ENCODE data around the gene RXRA.

RXRA gene

DNA sequence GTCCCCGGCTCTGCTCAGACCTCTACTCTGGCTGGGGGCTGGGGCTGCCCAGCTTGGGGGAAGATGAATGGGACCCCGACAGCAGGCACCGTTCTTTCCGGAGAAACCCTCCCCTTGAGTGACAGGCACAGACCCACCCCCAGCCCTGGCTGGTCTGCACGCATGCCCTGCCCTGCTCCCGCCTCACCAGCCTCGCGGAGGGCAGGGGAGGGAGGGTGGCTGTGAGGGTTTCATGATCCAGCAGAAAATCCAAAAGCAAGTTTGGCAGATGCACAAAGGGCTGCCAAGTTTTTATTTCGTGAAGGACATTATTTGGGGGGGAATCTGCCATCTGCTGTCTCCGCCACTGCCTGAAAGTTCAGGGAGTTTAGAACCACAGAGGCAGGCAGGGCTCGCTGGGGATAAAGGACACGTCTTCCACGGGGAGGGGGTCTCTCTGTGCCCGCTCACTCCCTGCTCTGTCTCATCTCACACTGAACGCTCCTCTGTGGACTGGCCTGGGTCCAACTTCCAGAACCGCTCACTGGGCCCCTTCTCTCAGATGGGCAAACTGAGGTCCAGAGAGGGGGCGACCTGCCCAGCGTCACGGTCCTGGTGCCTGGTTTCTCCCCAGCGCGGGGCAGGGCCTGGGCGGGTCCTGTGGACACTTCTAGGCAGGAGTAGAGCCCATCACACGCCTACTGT, 92.9 kb downstream of the RXRA start:
- no peak for DNase-seq (ENCODE audit: low spot score)

DNA sequence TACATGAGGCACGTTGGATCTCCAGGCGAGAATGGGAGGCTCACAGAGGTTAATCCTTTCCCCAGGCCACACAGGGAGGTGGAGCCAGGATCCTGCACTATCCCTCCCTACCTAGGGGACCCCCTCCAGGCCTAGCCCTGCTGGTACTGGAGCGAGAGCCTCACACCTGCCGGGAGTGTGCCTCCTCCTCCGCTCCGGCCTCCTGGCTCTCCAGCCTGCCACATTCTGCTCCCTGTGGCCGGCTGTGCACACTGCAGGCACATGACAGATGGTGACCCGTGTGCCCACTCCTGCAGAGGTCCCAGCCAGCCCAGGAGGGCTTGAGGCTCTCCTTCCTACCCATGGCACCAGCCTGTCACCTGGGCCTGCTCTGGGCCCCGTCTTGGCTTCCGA, 93.4 kb downstream of the RXRA start:
- DNase-seq (ENCODE audit: low spot score) = no peak

DNA sequence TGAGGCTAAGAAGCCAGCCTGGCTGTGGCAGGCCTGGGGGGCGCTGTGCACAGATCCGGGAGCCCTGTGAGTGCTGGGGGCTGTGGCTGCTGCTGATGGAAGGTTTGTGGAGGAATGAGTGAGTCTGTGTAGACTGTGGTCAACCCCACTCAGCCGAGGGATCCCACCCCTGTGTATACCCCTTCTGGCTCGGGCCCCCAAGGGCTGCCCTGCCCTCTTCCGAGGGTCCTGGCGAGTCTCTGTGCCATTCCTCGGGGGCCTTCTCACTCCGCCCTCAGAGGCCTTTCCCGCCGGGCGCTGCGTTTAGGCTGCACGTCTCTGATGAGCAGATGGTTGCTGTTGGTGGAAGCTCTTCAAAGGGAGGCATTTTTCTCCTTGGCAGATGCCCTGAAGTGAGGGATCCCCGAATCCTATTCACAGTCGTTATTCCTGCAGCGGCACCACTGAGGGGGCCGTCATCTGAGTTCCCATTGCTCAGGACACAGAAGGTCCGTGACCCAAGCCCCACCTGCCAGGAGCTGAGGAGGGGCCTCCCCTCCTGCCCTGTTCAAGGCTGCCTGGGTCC, 94.1 kb downstream of the RXRA start:
- DNase-seq (ENCODE audit: low spot score) = no peak

GRCh38 chr9:134420974-134421432, 94.7 kb downstream of the RXRA start:
- no peak for DNase-seq (ENCODE audit: low spot score)

DNA sequence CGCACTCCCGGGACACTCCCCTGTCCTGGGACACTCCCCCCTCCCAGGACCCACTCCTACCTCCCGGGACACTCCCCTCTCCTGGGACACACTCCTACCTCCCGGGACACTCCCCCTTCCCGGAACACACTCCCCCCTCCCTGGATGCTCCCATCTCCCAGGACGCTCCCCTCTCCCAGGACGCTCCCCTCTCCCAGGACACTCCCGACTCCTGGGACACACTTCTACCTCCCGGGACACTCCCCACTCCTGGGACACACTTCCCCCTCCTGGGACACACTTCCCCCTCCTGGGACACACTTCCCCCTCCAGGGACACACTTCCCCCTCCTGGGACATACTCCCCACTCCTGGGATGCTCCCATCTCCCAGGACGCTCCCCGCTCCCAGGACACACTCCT, 95.6 kb downstream of the RXRA start:
- DNase-seq (ENCODE audit: low spot score) = no peak

GRCh38 chr9:134422301-134423090, 96.2 kb downstream of the RXRA start:
- DNase-seq (ENCODE audit: low spot score) = peak; percentile 52

DNA sequence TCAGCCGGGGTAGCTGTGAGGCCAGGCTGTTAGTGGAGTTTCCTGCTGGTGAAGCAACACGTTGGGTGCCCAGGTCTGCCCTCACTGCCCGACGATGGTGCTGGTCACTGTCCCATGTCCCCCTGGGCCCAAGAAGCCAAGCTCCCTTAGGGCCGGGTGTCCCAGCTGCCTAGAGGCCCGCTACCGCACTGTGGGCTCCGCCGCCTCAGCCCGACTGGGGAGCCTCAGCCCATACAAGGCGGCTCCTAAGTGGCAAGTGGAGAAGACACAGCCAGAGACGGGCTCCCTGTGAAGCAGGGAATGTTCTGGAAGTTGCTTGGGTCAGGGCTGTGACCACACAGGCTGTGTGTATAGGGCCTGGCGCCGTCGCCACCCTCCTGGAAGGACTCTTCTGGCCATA, 96.9 kb downstream of the RXRA start:
- no peak for DNase-seq (ENCODE audit: low spot score)

GRCh38 chr9:134423749-134424148, 97.5 kb downstream of the RXRA start:
- DNase-seq (ENCODE audit: low spot score) = no peak

GRCh38 chr9:134424818-134425217, 98.6 kb downstream of the RXRA start:
- DNase-seq (ENCODE audit: low spot score) = no peak

- no peak for DNase-seq (ENCODE audit: low spot score)
These were observed 99.1 kb downstream of the RXRA start for GRCh38 chr9:134425401-134425800.

GRCh38 chr9:134425812-134426211, 99.6 kb downstream of the RXRA start:
- no peak for DNase-seq (ENCODE audit: low spot score)

DNA sequence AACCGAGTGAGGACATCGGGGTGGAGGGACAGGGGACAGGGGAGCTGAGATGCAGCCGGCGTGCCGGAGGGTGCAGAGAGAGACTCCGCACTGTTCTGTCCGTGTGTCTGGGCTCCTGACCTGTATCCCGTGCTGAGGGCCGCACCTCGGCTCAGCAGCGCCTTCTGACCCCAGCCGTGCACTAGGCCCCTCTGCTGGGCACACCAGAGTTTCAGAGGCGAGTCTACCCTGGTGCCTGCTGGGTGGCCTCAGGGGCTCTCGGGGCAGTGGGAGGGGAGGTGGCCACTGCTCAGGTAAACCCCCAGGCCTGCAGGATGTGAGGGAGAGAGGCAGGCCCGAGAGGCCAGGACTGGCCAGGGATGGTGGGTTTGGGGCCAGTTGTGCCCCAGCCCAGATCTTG, 100.2 kb downstream of the RXRA start:
- no peak for DNase-seq (ENCODE audit: low spot score)

DNA sequence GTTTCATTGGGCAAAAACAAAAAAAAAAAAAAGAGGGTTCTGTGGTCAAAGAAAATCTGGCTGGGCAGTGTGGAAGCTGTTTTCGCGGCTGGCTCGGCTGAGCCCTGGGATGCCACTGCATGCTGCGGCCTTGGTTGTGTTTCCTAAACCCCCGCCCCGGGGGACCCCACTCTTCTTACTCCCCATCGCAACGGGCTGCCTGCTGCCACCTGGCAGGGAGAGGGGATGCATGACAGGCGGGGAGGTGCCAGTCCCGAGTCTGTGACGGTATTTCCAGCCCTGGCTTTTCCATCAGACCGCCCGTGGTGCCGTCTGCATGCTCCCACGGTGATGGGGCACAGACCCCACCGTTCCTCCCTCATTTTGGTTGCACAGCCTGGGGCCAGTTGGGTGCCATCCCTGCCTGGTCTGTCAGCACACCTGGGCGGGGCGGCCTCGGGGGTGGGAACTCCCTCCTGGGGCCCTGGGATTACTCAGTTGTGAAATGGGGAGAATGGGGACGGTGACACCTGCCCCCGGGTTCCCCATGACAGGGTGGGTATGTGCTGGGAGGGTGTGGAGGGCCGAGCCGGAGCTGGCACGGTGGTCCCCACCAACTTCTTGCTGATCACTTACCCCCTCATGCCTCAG, 101.0 kb downstream of the RXRA start:
- DNase-seq (ENCODE audit: low spot score) = no peak

- DNase-seq (ENCODE audit: low spot score) = no peak
These were observed 102.3 kb downstream of the RXRA start for GRCh38 chr9:134428559-134428958.

DNA sequence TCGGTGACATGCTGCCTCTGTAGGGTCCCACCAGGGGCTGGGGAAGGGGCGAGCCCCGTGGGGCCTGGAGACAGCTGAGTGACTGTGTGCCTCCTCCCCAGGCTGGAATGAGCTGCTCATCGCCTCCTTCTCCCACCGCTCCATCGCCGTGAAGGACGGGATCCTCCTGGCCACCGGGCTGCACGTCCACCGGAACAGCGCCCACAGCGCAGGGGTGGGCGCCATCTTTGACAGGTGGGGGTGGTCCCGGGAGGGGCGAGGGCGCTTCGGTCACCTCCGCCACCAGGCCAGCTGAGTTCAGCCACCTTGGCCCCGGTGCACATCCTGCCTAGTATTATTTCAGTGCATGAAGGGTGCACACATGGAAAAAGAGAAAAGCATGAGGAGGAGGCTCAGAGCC, 102.8 kb downstream of the RXRA start:
- DNase-seq (ENCODE audit: low spot score) = no peak

DNA sequence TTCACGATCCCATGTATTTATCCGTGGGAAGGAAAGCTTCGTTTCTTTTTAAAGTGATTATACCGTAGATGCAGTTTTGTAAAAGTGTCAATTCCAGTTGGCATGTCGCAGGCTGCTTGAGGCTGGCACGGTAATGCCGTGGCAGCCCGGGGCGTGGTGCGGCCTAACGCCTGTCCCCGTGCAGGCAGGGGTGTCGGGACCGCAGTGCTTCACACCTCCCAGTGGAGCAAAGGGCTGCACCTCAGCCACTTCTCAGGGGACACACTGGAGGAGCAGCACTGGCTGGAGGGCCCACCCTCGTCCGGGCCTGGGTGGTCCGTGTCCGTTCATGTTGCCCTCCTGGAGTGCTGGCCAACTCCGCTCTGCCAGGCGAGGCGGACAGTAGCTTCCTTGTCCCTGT, 103.2 kb downstream of the RXRA start:
- DNase-seq (ENCODE audit: low spot score) = no peak

DNA sequence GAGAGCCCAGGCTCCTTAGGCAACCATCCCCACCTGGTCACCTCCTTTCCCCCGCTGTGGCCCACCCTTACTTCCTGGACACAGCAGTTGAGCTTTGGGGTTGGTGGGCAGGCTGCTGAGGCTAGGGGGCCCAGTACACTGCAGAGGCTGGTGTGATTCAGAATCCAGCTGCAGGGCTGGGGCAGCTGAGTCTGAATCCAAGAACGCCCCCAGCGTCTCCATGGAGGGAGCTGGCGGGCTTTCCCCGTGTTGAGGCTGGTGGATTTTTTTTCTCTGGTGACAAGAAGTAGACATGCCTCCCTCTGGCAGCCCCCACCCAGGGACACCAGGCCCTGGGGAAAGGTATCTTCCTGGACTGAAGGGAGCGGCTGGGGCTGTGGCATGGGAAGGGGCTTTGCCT, 104.8 kb downstream of the RXRA start:
- no peak for DNase-seq (ENCODE audit: low spot score)

GRCh38 chr9:134431626-134432025, 105.4 kb downstream of the RXRA start:
- no peak for DNase-seq (ENCODE audit: low spot score)

DNA sequence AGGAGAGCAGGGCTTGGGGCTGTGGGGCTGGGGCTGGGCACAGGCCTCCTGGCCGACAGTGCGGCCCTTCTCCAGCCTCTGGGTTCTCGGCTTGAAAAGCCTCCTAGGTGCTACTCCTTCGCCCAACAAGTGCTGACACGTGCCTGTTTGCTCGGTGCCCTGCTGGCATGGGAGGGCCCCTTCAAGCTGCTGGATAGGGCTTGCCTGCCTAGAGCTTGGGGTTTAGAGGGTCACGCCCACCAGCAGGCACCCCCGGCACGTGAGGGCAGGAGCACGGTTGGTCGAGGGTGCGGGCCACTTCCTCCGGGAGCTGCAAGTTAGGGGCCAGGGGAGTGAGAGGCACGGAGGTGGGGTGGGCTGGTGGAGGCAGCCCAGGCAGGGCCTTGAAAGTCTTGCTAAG, 106.2 kb downstream of the RXRA start:
- DNase-seq (ENCODE audit: low spot score) = no peak

DNA sequence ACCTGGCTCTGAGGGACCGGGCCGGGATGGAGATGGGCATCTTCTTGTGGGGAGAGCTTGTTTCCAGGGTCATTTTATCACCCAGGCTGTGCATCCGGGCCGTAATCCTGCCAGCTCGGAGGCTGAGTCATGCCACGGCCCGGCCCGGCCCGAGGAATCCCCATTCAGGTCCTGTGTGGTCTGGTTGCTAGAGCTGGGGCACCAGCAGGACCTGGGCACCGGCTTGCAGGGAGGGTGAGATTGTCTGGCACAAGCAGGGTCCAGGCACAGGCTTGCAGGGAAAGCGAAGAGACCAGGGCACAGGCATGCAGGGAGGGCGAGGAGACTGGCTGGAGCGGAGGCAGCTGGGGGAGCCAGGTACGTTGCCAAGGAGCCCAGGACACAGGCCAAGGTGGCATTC, 106.8 kb downstream of the RXRA start:
- DNase-seq (ENCODE audit: low spot score) = peak; percentile 75

DNA sequence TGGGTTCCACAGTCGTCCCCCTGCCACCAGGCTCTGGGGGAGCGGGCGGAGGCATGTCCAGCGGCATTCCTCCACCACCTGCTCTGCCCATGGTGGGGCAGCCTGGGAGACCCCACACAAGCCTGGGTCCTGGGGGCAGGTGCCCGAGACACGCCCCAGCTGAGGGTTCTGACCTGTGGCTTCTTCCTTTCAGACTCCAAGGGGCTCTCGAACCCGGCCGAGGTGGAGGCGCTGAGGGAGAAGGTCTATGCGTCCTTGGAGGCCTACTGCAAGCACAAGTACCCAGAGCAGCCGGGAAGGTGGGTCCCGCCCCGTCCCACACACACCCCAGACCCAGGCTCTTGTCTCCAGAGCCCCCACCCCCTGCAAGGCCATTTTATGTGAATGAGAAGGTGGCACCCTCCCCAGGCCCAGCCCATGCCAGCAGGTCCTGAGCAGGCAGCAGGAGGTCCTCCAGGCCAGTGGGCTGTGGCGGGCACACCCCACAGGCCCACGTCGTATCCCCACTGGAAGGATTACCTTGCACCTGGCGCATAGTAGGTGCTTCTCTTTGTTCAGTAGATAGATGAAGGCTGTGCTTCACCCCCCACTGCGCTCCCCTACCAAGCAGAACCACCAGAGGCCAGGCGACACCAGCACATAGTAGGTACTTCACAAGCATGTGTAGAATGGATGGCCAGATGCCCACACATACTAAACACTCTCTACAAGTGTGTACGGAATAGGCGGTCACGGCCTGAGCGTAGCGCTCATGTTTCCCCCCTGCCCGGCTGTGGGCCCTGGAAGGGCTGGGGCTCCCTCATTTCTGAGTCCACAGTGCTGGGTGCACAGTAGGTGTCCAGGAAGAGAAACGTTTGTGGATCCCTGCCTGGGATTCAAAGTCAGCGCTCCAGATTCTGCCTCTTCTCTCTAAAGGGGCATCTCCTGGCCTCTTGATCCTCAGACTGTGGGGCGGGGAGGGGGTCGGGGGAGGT, 107.9 kb downstream of the RXRA start:
- DNase-seq (ENCODE audit: low spot score) = no peak
